Keratinocyte (primary cell): ENCODE measurements around the gene MED12. TPM values are rescaled to one million over a fixed set of nuclear protein-coding genes. Genes with fewer than 3 reads are reported as not detected.

ENCODE experiments used
- DNase-seq: peaks from one replicate; pipeline ENCODE4 v3.0.0-alpha.2; 2011; ENCODE audit warnings: low read depth, missing footprints, low spot score
- FAIRE-seq: peaks from 2 replicates; lab custom pipeline; 2011; peaks lifted over from hg19 to GRCh38; lab: Jason Lieb, UNC
- H2AFZ ChIP-seq: 2 replicates; pipeline ENCODE4 v1.6.0; 2012; ENCODE audit warnings: low read length, control low read depth, inconsistent platforms; ENCODE audit not compliant: control insufficient read depth
- H3K27ac ChIP-seq: 2 replicates; pipeline ENCODE4 v1.5.1; 2011; ENCODE audit warnings: low read length; ENCODE audit not compliant: control insufficient read depth, insufficient read depth
- H3K27me3 ChIP-seq: 3 replicates; pipeline ENCODE4 v1.6.0; 2011; ENCODE audit warnings: low read length; ENCODE audit not compliant: control insufficient read depth, insufficient read depth; ENCODE audit errors: extremely low read depth
- H3K36me3 ChIP-seq, 2 experiments: 2 replicates in 1 of 2; 3 replicates in 1 of 2; pipeline ENCODE4 v1.5.1; 2011; ENCODE audit warnings: low read length in 2 of 2, mild to moderate bottlenecking in 1 of 2; ENCODE audit not compliant: control insufficient read depth in 2 of 2, insufficient read depth in 2 of 2; ENCODE audit errors: extremely low read depth in 1 of 2
- H3K4me1 ChIP-seq: 3 replicates; pipeline ENCODE4 v1.5.1; 2011; ENCODE audit warnings: low read length; ENCODE audit not compliant: control insufficient read depth, insufficient read depth; ENCODE audit errors: extremely low read depth
- H3K4me2 ChIP-seq: 3 replicates; pipeline ENCODE4 v1.6.0; 2011; ENCODE audit warnings: low read depth, low read length; ENCODE audit not compliant: control insufficient read depth, insufficient read depth; ENCODE audit errors: extremely low read depth
- H3K4me3 ChIP-seq, 3 experiments: fragments of 200-600 bp in 1 of 3; sonication (generic) in 1 of 3; 2 replicates in 2 of 3; 3 replicates in 1 of 3; pipeline ENCODE4 v1.5.1; 2011 to 2016; ENCODE audit warnings: low read length in 3 of 3, mild to moderate bottlenecking in 3 of 3, control low read depth in 2 of 3, inconsistent platforms in 1 of 3, low read depth in 1 of 3, mixed read lengths in 1 of 3, mixed run types in 1 of 3, moderate library complexity in 1 of 3; ENCODE audit not compliant: control insufficient read depth in 2 of 3, insufficient read depth in 2 of 3; ENCODE audit errors: extremely low read depth in 1 of 3
- H3K79me2 ChIP-seq: 2 replicates; pipeline ENCODE4 v1.6.0; 2012; ENCODE audit warnings: low read length; ENCODE audit not compliant: control insufficient read depth, insufficient read depth
- H3K9ac ChIP-seq: 3 replicates; pipeline ENCODE4 v1.6.0; 2011; ENCODE audit warnings: low read length; ENCODE audit not compliant: control insufficient read depth, insufficient read depth; ENCODE audit errors: extremely low read depth
- H3K9me1 ChIP-seq: 3 replicates; pipeline ENCODE4 v1.6.0; 2011; ENCODE audit warnings: low read length; ENCODE audit not compliant: control insufficient read depth, insufficient read depth; ENCODE audit errors: extremely low read depth
- H3K9me3 ChIP-seq: 2 replicates; pipeline ENCODE4 v1.5.1; 2012; ENCODE audit warnings: low read depth, low read length; ENCODE audit not compliant: control insufficient read depth
- H4K20me1 ChIP-seq: 3 replicates; pipeline ENCODE4 v1.6.0; 2011; ENCODE audit warnings: low read length; ENCODE audit not compliant: control insufficient read depth, insufficient read depth; ENCODE audit errors: extremely low read depth
- EZH2 ChIP-seq: IDR thresholded peaks from one replicate; pipeline ENCODE4 v1.6.1; 2012; ENCODE audit warnings: inconsistent platforms, mild to moderate bottlenecking, low read length, moderate library complexity
- dilution Hi-C: fragments of 300-500 bp; cut with MboI; formaldehyde crosslinking; loops from one replicate; pipeline ENCODE4 v1.7.0; 2020; ENCODE audit warnings: low sequenced_read_pairs; ENCODE audit not compliant: extremely low pct_ligation_motif_present
- polyA plus RNA-seq, 5 experiments: library from polyadenylated mRNA; depleted of rRNA in 3 of 5; stranded (reverse) in 3 of 5; stranded (forward) in 1 of 5; unstranded in 1 of 5; fragments of >200 nt; gene quantifications; 1 replicate in 1 of 5; 2 replicates in 3 of 5; 3 replicates in 1 of 5; pipeline versions ENCODE4 v1.2.1 to v1.2.3, GENCODE V29; 2011 to 2012; ENCODE audit warnings: missing spikeins in 2 of 5, low read depth in 1 of 5, low replicate concordance in 1 of 5
- TF ChIP-seq, protein P1 (sequence below), 3 experiments: IDR thresholded peaks in 1 of 3; conservative IDR thresholded peaks in 1 of 3; optimal IDR thresholded peaks in 1 of 3; 2 replicates in 2 of 3; 3 replicates in 1 of 3; pipeline versions ENCODE3 to v1.5.1; 2011; ENCODE audit warnings: low read length in 3 of 3, mild to moderate bottlenecking in 3 of 3, moderate library complexity in 2 of 3, control low read depth in 1 of 3, inconsistent platforms in 1 of 3; ENCODE audit not compliant: insufficient read depth in 2 of 3; ENCODE audit errors: extremely low read depth in 1 of 3

Gene MED12
- polyA plus RNA-seq, 1 donor (not counting 4 experiments of a cell fraction or from before 2014, with no cell fraction given), result 4.2 TPM

DNA sequence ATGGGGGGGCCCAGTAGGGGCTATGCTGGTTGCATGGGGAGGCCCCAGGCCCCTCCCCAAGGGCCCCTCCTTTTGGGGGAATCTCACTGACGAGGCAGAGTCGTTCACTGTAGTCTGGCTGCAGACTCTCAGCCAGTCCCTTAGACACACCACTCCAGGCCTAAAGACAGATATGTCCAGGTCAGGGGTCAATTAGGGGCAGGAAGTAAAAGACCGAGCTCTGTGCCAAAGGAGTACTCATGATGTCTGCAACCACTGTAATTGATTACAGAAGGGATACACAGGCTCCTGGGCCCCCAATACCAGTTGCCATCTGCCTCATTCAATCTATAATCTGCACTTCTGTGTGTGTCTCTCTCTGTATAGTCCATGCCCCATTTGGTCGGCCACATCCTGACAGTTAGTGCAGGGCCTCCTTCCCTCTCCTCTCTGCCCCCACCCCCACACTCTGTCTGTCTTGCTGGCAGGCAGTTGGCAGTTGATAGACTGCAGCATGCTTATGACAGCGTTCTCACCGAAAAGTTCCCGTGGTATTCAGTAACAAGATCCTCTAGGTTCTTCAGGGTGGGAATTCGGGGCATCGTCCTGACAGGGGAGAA lies 10.5 kb upstream of the MED12 start:
- Histone ChIP-seq H3K79me2 (no peaks in the 10 kb centered on the region), H2AFZ (no peak overlapping the region), H4K20me1 (no peaks in the 10 kb centered on the region), H3K4me1 (no peaks in the 10 kb centered on the region), H3K4me2 (no peak overlapping the region), H3K9me1 (no peaks in the 10 kb centered on the region), H3K36me3 (no peaks in the 10 kb centered on the region), H3K27ac (no peak overlapping the region), H3K9ac (no peak overlapping the region), H3K9me3 (no peaks in the 10 kb centered on the region), H3K27me3 (no peaks in the 10 kb centered on the region), H3K4me3 (no peak overlapping the region)
- no peak for TF ChIP-seq EZH2
- TF ChIP-seq, protein P1, sequence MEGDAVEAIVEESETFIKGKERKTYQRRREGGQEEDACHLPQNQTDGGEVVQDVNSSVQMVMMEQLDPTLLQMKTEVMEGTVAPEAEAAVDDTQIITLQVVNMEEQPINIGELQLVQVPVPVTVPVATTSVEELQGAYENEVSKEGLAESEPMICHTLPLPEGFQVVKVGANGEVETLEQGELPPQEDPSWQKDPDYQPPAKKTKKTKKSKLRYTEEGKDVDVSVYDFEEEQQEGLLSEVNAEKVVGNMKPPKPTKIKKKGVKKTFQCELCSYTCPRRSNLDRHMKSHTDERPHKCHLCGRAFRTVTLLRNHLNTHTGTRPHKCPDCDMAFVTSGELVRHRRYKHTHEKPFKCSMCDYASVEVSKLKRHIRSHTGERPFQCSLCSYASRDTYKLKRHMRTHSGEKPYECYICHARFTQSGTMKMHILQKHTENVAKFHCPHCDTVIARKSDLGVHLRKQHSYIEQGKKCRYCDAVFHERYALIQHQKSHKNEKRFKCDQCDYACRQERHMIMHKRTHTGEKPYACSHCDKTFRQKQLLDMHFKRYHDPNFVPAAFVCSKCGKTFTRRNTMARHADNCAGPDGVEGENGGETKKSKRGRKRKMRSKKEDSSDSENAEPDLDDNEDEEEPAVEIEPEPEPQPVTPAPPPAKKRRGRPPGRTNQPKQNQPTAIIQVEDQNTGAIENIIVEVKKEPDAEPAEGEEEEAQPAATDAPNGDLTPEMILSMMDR (optimal IDR thresholded peaks at IDR 0.05 in 1 of 3, IDR thresholded peaks at IDR 0.05 in 1 of 3, conservative IDR thresholded peaks at IDR 0.05 in 1 of 3; ENCODE audit: extremely low read depth in 1 of 3, insufficient read depth in 2 of 3, low read length in 3 of 3), result no peak
- FAIRE-seq (no peak), DNase-seq (no peak)
- dilution Hi-C loops, result no loop called here

DNA sequence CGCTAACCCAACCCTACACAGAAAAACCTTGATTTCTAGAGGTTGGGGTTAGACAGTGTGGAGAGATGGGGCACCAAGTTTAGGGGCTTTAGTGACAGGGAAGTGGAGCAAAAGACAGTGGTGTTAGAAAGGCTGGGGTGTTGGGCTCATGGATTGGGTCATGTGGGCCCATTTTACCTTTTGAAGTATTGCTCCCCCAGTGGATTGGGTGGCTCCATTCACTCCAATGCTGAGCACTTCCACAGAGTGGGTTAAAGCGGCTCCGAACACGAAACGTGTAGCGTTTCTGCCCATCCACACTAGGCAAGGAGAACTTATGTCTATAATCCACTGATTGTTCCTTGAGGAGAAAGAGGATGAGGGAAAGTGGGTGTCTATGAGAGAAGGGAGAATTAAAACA lies 9.3 kb upstream of the MED12 start:
- Histone ChIP-seq H3K4me3 (no peak overlapping the region), H3K9me1 (no peaks in the 10 kb centered on the region), H3K27ac (no peak overlapping the region), H3K79me2 (no peaks in the 10 kb centered on the region), H3K27me3 (no peaks in the 10 kb centered on the region), H3K4me2 (no peak overlapping the region), H3K36me3 (no peaks in the 10 kb centered on the region), H2AFZ (no peak overlapping the region), H4K20me1 (no peaks in the 10 kb centered on the region), H3K4me1 (no peaks in the 10 kb centered on the region), H3K9ac (no peak overlapping the region), H3K9me3 (no peaks in the 10 kb centered on the region)
- FAIRE-seq (no peak), DNase-seq (no peak)
- TF ChIP-seq EZH2, result no peak
- TF ChIP-seq, protein P1 (optimal IDR thresholded peaks at IDR 0.05 in 1 of 3, IDR thresholded peaks at IDR 0.05 in 1 of 3, conservative IDR thresholded peaks at IDR 0.05 in 1 of 3; ENCODE audit: extremely low read depth in 1 of 3, insufficient read depth in 2 of 3, low read length in 3 of 3), result no peak
- dilution Hi-C loops, result no loop called here
